ENCODE results near the gene SIRPG.

DNA sequence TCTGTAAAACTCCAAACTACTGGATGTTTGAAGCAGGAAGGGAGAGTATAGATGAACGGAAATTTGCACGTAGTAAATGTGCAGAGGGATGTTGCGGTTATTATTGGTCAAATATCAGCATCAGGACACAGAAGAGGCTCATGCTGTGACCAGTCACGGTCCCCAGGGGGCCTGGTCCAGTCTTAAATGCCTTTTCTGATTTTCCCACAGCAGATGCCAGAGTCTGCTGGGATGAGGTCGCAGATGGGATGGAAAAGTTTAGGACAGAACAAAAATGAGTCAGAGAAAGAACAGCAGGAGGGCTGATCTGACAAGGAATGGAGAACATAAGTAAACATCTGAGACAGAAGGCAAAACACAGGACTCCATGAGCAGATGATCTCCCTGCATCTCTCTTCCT lies 11.7 kb upstream of the SIRPG start:
- TF ChIP-seq, protein P1, sequence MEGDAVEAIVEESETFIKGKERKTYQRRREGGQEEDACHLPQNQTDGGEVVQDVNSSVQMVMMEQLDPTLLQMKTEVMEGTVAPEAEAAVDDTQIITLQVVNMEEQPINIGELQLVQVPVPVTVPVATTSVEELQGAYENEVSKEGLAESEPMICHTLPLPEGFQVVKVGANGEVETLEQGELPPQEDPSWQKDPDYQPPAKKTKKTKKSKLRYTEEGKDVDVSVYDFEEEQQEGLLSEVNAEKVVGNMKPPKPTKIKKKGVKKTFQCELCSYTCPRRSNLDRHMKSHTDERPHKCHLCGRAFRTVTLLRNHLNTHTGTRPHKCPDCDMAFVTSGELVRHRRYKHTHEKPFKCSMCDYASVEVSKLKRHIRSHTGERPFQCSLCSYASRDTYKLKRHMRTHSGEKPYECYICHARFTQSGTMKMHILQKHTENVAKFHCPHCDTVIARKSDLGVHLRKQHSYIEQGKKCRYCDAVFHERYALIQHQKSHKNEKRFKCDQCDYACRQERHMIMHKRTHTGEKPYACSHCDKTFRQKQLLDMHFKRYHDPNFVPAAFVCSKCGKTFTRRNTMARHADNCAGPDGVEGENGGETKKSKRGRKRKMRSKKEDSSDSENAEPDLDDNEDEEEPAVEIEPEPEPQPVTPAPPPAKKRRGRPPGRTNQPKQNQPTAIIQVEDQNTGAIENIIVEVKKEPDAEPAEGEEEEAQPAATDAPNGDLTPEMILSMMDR (IDR thresholded peaks at IDR 0.05): no peak
- TF ChIP-seq POLR2A (IDR thresholded peaks at IDR 0.05): no peak
- no peak for TF ChIP-seq POLR2AphosphoS5 (IDR thresholded peaks at IDR 0.05; ENCODE audit: insufficient read depth in 1 of 2, low read depth in 1 of 2)

All from vagina (tissue), 2 donors.